NCI-H526 treated with DMSO at 0.1 percent for 48 hours (cell line): Measurements from ENCODE around the gene PAK1IP1.
A peak's percentile ranks its signal among the peaks of the same experiment; 100 is the strongest.
"Not testable (repeated sequence)": the region's sequence is repeated elsewhere in the genome, so short reads cannot be mapped to it uniquely, and the experiment has no call there.

Experiments
- DNase-seq: peaks from one replicate; lab custom pipeline; 2025; lab: John Stamatoyannopoulos, UW

The PAK1IP1 gene

GRCh38 chr6:10692965-10693538 lies 1.7 kb upstream of the PAK1IP1 start:
- DNase-seq: no peak

DNA sequence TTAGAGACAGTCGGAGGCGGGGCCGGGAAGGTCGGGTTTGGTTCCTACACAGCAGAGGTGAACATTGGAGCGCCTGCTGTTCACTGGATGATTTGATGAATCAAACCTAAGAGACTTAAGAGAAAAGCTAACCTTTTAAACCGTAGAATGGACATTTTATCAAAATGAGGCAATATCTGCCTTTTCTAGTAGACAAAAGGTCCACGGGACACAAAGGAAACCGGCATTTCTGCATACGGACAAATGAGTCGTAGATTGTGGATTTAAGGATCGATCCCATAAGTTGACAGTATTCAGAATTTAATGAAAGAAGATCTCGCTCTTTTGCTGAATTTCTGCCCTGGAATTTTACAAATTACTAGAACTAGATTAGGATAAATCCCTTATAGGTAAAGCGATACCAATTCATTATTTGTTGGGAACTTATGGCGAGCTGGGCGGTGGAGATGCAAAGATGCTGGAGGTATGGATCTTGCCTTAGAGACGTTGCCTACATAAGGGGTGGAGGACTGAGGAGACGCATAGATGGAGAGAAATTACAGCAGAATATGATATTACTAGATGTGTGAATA lies 400 bp downstream of the PAK1IP1 start:
- peak; percentile 49 for DNase-seq

DNA sequence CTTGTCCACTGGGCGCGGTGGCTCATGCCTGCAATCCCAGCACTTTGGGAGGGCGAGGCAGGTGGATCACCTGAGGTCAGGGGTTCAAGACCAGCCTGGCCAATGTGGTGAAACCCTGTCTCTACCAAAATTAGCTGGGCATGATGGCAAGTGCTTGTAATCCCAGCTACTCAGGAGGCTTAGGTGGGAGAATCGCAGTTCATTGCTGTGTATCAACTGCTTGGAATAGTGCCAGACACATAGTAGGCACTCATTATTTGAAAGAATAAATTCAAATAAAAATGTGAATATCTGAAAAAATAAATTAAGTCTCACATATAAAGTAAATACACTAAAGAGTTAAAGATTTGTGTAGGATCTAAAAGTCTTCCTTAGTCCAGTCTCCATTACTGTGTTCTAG lies 1.9 kb downstream of the PAK1IP1 start:
- DNase-seq: no peak

- DNase-seq: no peak
Observed at GRCh38 chr6:10713962-10714361, 19.2 kb downstream of the PAK1IP1 start.

GRCh38 chr6:10719296-10719963 lies 24.7 kb downstream of the PAK1IP1 start:
- DNase-seq: no peak

DNA sequence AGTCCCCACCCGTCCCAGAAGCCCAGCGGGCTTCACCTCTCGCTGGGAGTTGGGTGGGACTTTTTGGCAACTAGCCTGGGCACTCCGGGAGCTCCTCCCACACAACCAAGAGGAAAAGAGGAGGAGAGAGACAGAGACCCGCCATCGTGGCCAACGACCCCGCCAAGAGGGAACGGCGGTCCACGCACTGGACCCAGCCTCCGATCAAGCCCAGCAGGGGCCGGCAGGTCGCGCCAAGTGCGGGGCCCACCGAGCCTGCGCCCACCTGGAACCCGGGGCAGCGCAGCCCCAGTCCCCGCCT lies 25.1 kb downstream of the PAK1IP1 start:
- DNase-seq: no peak

GRCh38 chr6:10720265-10720959 lies 25.6 kb downstream of the PAK1IP1 start:
- no peak for DNase-seq

GRCh38 chr6:10720960-10721849 lies 26.4 kb downstream of the PAK1IP1 start:
- not testable (repeated sequence) for DNase-seq

DNA sequence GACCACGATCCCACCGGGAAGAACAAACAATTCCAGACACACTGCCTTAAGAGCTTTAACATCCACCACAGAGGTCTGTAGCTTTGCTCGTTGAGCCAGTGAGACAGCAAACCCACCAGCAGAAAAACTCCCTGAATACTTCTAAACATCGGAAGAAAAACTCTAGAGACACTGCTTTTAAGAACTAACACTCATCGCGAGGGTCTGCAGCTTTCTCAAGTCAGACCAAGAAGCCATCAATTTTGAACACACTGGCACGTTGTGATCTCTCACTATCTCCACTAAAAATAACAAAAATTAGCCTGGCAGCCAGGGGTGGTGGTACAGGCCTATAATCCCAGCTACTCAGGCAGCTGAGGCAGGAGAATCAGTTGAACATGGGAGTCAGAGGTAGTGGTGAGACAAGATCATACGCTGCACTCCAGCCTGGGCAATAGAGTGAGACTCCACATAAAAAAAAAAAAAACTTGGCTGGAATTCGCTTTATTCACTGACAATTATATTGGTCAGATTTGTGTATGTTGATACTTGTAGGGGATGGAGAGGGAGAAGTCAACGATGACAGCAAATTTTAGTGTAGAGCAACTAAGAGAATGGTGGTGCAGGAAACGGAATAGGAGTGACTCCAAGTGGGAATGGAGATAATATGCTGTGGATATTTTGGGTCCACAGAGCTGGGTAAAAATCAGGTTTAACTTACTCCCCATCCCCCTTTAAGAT lies 27.2 kb downstream of the PAK1IP1 start:
- DNase-seq: no peak

DNA sequence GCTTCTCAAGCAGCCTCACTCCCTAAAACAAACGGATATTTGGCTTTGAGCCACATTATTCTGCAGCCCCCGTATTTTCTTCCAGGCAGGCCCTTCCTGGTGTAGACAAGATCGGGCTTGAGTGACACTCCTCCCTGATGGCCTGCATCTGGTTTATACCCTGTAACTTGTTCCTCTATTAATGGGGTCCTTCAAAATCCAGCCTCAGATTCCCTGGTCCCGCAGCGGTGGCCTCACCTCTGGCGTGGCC lies 27.7 kb downstream of the PAK1IP1 start:
- DNase-seq: no peak

- peak; percentile 94 for DNase-seq
Observed at GRCh38 chr6:10722820-10723566, 28.2 kb downstream of the PAK1IP1 start, which contains the start of gene TMEM14C. Gene TMEM14C (plus strand): TSS chr6:10723070. CDS start chr6:10724614, 1,544 bp downstream.

DNA sequence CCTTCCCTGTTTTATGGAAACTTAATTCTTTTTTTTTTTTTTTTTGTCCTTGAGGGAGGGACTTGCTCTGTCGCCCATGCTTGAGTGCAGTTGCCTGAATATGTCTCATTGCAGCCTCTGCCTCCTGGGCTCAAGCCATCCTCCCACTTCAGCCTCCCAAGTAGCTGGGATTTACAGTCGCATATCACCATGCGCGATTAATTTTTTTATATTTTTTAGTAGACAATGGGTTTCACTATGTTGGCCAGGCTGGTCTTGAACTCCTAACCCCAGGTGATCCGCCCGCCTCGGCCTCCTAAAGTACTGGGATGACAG lies 28.8 kb downstream of the PAK1IP1 start:
- no peak for DNase-seq

DNA sequence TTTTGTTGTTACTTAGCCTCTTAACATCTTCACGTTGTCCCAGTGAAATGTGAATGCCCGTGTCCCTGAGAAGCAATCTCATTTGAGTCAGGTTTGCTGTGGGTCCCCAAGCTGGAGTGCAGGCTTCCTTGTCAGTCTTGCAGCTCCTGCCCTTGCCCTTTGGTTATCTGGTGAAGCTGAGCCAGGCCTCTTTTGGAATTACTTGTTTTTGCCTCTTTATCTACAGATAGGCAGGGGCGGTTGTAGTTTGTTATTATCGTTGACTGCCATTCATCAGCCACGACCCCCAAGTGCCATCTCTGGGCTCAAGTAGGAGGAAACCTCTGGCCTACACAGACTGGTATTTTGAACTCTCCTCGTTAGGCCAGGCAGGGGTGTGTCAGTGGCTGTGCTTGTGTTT lies 30.3 kb downstream of the PAK1IP1 start:
- DNase-seq: no peak

DNA sequence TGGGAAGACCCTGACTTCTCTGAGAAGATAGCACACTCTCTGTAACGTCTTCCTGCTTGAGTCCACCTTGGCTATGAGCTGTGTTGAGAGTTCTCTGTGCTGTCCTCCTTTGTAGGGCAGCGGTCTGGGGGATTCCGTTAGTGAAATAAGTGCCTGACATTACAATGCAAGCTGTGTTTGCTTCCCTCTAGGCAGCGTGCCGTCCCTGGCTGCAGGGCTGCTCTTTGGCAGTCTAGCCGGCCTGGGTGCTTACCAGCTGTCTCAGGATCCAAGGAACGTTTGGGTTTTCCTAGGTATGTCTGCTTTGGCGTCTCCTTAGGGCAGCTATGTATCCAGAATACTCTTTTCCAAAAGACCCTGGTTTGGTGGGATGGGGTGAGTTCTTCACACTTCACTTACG lies 30.9 kb downstream of the PAK1IP1 start:
- peak; percentile 66 for DNase-seq

DNA sequence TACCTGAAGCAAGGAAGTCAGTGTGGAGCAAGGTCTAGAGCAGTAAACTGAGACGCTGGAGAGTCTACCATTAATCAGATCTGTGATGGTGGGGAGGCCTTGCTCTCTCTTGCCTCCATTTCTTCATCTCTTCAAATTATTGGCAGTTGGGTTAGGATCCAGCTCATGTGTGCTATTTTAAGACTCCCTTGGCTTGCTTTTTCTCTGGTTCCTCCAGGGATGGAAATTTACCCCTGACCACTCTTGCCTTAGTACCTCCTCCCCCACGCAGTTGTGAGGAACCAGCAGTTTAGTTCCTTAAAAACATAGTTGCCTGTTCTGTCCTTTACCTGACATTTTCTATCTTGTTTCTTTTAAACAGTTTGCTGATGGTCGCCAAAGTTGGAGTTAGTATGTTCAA lies 35.5 kb downstream of the PAK1IP1 start:
- DNase-seq: no peak

DNA sequence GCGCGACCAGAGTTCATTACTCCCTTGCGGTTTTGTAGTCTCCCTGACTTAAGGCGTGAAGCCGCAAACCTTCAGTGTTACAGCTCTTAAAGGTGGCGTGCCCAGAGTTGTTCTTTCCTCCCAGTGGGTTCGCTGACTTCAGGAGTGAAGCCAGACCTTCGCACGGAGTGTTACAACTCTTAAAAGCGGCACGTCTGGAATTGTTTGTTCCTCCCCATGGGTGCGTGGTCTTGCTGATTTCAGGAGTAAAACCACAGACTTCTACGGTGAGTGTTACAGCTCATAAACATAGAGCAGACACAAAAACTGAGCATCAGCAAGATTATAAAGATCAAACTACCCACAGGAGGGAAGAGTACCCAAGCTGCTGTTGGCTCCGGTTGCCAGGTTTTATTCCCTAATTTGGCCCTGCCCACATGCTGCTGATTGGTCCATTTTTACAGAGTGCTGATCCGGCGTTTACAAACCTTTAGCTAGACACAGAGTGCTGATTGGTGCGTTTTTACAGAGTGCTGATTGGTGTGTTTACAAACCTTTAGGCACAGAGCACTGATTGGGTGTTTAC lies 38.5 kb downstream of the PAK1IP1 start:
- no peak for DNase-seq

DNA sequence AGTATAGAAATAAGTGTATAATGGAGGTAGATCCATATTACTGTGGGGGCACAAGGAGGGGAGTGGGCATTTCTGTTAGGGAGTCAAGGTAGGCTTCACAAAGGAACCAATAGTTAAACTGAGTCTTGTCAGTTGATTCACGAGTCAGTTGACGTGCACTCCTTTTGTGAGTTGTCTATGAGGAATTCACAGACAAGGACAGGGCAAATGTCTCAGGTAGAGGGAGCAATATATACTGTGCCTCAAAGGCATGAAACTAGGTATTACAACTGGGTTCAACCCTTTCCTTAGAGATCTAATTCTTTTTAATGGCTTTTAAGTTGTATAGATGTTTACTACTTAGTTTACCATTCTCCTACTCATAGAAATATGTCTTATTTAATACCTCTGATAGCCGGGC lies 39.1 kb downstream of the PAK1IP1 start:
- no peak for DNase-seq

DNA sequence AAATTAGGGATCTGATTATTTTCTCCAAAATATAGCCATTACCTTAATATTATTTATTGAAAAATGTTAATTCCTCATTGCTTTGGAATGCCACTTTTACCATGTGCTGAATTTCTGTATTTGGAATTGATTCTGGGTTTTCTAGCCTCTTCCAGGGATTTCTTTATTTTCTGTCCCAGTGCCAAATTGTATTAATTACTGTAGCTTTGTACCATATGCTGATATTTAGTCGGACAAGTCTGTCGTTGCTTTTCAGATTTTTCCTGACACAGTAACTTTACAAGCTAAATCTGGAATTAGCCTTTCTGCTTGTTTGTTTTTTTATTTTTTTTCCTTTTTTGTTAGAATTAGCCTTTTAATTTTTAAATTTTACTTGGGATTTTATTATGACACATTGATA lies 42.0 kb downstream of the PAK1IP1 start:
- no peak for DNase-seq

DNA sequence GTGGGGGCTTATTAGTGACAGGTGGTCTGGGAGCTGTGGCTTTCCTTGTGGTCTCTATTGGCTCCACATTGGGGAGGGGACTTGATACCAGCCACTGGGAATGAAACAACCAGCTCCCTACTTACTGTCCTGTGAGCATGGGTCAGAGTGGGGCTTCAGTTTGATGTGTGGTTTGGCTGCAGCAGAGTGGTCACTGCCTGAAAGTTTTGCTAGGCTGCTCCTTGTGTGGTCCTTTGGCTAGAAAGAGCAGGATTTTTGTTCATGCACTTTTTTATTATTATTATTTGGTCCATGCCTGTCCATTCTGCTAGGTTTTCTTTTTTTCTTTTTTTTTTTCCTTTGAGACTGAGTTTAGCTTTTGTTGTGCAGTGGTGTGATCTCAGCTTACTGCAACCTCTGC lies 45.3 kb downstream of the PAK1IP1 start:
- no peak for DNase-seq

DNA sequence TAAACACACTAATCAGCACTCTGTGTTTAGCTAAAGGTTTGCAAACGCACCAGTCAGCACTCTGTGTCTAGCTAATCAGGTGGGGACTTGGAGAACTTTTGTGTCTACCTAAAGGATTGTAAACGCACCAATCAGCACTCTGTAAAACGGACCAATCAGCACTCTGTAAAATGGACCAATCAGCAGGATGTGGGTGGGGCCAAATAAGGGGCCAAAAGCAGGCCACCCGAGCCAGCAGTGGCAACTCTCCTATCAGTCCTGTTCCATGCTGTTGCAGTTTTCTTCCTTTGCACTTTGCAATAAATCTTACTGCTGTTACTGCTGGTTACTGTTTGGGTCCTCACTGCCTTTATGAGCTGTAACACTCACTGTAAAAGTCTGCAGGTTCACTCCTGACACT lies 46.9 kb downstream of the PAK1IP1 start:
- DNase-seq: not testable (repeated sequence)

DNA sequence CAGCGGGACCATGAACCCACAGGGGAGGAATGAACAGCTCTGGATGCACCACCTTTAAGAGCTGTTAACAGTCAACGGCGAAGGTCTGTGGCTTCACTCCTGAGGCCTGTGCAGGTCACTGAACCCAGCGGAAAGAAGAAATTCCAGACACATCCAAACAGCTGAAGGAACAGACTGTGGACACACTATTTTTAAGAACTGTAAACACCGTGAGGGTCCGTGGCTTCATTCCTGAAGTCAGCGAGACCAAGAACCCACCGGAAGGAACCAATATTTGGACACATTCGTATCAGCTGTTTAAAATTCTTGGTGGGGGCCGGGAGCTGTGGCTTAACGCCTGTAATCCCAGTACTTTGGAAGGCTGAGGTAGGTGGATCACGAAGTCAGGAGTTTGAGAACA lies 47.5 kb downstream of the PAK1IP1 start:
- no peak for DNase-seq
